Aorta (tissue), 5 donors: ENCODE data around the gene PCDHB12. TPM values are rescaled to one million over a fixed set of nuclear protein-coding genes. Genes with fewer than 3 reads are reported as not detected.
"Not testable (repeated sequence)": the region's sequence is repeated elsewhere in the genome, so short reads cannot be mapped to it uniquely, and the experiment has no call there.

Source experiments
- ATAC-seq: fragments of 200-7000 bp; cut with Tn5 transposase; one replicate; pipeline ENCODE4 v1.9.1; 2022; ENCODE audit warnings: moderate library complexity; ENCODE audit not compliant: low FRiP score
- DNase-seq, 2 donors: peaks; one replicate each; pipeline ENCODE4 v3.0.0-alpha.2; 2020
- H3K27ac ChIP-seq, 2 donors: one replicate each; pipeline ENCODE4 v1.5.1; 2013; ENCODE audit warnings: low read length in 2 of 2, mild to moderate bottlenecking in 2 of 2, moderate library complexity in 2 of 2, control low read depth in 1 of 2, inconsistent platforms in 1 of 2, low read depth in 1 of 2
- H3K27me3 ChIP-seq, 2 donors: one replicate each; pipeline ENCODE4 v1.6.1; 2013; ENCODE audit warnings: control low read depth in 1 of 2, low read length in 1 of 2, mild to moderate bottlenecking in 1 of 2, moderate library complexity in 1 of 2; ENCODE audit not compliant: insufficient read depth in 2 of 2, control insufficient read depth in 1 of 2
- H3K36me3 ChIP-seq, 2 donors: one replicate each; pipeline ENCODE4 v1.6.1; 2013; ENCODE audit warnings: control low read depth in 1 of 2, low read length in 1 of 2, mild to moderate bottlenecking in 1 of 2; ENCODE audit not compliant: insufficient read depth in 2 of 2, control insufficient read depth in 1 of 2
- H3K4me1 ChIP-seq, 2 donors: one replicate each; pipeline ENCODE4 v1.6.1; 2013; ENCODE audit warnings: low read length in 2 of 2, control low read depth in 1 of 2, mild to moderate bottlenecking in 1 of 2, moderate library complexity in 1 of 2; ENCODE audit not compliant: insufficient read depth in 2 of 2, control insufficient read depth in 1 of 2
- H3K4me3 ChIP-seq, 2 donors: one replicate each; pipeline ENCODE4 v1.5.1; 2013; ENCODE audit warnings: low read length in 2 of 2, control low read depth in 1 of 2, mild to moderate bottlenecking in 1 of 2
- H3K9me3 ChIP-seq: one replicate; pipeline ENCODE4 v1.6.1; 2013; ENCODE audit warnings: mild to moderate bottlenecking, low read length; ENCODE audit not compliant: control insufficient read depth
- WGBS, 2 donors: extraction: QIAGEN DNeasy Blood & Tissue Kit; methylation state at CpG; one replicate each; pipeline ENCODE4 v1.1.7; 2013; 5-methylcytosine and 5-hydroxymethylcytosine counted together
- intact Hi-C, 2 donors: fragments of 100-400 bp; cut with DNase I; formaldehyde crosslinking; loops; one replicate each; pipeline versions ENCODE4 v1.14.2 to v1.15.0; 2022
- polyA plus RNA-seq, 2 donors: library from polyadenylated mRNA; stranded (reverse); fragments of 200-250 nt; gene quantifications; one replicate each; pipeline ENCODE4 v1.2.3, GENCODE V29; 2013
- total RNA-seq, 2 donors: library from RNA; stranded (reverse); fragmentation: NEBNext Ultra II Directional; extraction: Animal tissue kit (Norgen Biotek cat#: 25700); gene quantifications; one replicate each; pipeline ENCODE4 v1.2.1, GENCODE V29; 2021
- donor health status: healthy with polysubstance abuse.
- donor health status: Bipolar disorder and iron deficiency.
- donor health status: DM: no; HTN: no; CAD: no.
- donor health status: DM: no; HTN: no; CAD: no.
- donor health status: DM: yes; HTN: yes; CAD: no.

Gene PCDHB12
- total and polyA plus RNA-seq, 4 donors: 0.75 to 6.7 (median 4.3) TPM

DNA sequence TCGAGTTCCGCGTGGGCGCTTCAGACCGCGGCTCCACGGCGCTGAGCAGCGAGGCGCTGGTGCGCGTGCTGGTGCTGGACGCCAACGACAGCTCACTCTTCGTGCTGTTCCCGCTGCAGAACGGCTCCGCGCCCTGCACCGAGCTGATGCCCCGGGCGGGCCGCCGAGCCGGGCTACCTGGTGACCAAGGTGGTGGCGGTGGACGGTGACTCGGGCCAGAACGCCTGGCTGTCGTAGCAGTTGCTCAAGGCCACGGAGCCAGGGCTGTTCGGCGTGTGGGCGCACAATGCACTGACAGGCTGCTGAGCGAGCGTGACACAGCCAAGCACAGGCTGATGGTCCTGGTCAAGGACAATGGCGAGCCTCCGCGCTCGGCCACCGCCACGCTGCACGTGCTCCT is 33.0 kb downstream of the PCDHB12 start:
- 13 to 18% methylated on average over 43 of the region's 43 CpGs for WGBS, 2 donors
- Histone ChIP-seq H3K9me3 (peaks cover 32% of the 10 kb centered on the region), H3K27me3 (no peaks in the 10 kb centered on the region), H3K27ac (no peak overlapping the region), H3K4me1 (no peaks in the 10 kb centered on the region), H3K36me3 (no peaks in the 10 kb centered on the region), H3K4me3 (no peak overlapping the region)
- DNase-seq (no peak), ATAC-seq (no peak)
- intact Hi-C loops: loop anchor here in 1 of 2 donors (10.0 kb wide), 1 partner anchor 83 kb away; the partner anchor contains the start of gene TAF7

DNA sequence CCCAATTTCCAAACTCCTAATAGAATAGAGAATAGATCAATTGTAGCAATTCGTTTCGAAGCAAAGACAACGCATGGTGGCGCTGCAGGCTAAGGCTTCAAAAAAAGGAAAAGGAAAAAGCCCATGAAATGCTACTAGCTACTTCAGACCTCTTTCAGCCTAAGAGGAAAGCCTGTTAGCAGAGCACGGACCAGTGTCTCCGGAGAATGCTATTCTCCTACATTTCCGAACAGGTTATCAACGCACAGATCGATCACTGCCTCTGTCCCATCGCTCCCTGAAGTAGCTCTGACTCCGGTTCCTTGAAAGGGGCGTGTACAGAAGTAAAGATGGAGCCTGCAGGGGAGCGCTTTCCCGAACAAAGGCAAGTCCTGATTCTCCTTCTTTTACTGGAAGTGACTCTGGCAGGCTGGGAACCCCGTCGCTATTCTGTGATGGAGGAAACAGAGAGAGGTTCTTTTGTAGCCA is 36.8 kb downstream of the PCDHB12 start, which contains the start of gene PCDHB15:
Gene PCDHB15 (plus strand): TSS at position 146 of the 468 bp plus-strand sequence. CDS start 184 bp downstream, at position 330.
- ATAC-seq (no peak), DNase-seq (no peak)
- Histone ChIP-seq H3K4me3 (peak within 1 kb of the TSS; percentile 2 to 48), H3K4me1 (no peaks in the 10 kb centered on the region), H3K9me3 (peaks cover 35% of the 10 kb centered on the region), H3K36me3 (no peaks in the 10 kb centered on the region), H3K27ac (no peak within 1 kb of the TSS), H3K27me3 (no peaks in the 10 kb centered on the region)
- intact Hi-C loops: loop anchor here in 1 of 2 donors (10.0 kb wide), 1 partner anchor 80 kb away; the partner anchor contains the start of gene TAF7
- 4 to 6% methylated on average over 16 of the region's 16 CpGs for WGBS, 2 donors

DNA sequence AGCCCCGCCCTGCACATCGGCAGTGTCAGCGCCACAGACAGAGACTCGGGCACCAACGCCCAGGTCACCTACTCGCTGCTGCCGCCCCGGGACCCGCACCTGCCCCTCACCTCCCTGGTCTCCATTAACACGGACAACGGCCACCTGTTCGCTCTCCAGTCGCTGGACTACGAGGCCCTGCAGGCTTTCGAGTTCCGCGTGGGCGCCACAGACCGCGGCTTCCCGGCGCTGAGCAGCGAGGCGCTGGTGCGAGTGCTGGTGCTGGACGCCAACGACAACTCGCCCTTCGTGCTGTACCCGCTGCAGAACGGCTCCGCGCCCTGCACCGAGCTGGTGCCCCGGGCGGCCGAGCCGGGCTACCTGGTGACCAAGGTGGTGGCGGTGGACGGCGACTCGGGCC is 38.5 kb downstream of the PCDHB12 start:
- ATAC-seq, H3K27me3 ChIP-seq, H3K4me1 ChIP-seq, DNase-seq, H3K27ac ChIP-seq, H3K4me3 ChIP-seq, H3K36me3 ChIP-seq: not testable (repeated sequence)
- WGBS, 2 donors: 26 to 35% methylated on average over 17 to 36 of the region's 42 CpGs
- peaks cover 25% of the 10 kb centered on the region for H3K9me3 ChIP-seq
- intact Hi-C loops: loop anchor here in 1 of 2 donors (10.0 kb wide), 1 partner anchor 78 kb away; the partner anchor contains the start of gene TAF7

DNA sequence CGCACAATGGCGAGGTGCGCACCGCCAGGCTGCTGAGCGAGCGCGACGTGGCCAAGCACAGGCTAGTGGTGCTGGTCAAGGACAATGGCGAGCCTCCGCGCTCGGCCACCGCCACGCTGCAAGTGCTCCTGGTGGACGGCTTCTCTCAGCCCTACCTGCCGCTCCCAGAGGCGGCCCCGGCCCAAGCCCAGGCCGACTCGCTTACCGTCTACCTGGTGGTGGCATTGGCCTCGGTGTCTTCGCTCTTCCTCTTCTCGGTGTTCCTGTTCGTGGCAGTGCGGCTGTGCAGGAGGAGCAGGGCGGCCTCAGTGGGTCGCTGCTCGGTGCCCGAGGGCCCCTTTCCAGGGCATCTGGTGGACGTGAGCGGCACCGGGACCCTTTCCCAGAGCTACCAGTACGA is 38.9 kb downstream of the PCDHB12 start:
- intact Hi-C loops: loop anchor here in 1 of 2 donors (10.0 kb wide), 1 partner anchor 77 kb away; the partner anchor contains the start of gene TAF7
- ATAC-seq, H3K27ac ChIP-seq, DNase-seq, H3K4me3 ChIP-seq, H3K27me3 ChIP-seq, H3K4me1 ChIP-seq, H3K36me3 ChIP-seq: not testable (repeated sequence)
- peaks cover 24% of the 10 kb centered on the region for H3K9me3 ChIP-seq
- 42 to 47% methylated on average over 28 to 34 of the region's 34 CpGs for WGBS, 2 donors

DNA sequence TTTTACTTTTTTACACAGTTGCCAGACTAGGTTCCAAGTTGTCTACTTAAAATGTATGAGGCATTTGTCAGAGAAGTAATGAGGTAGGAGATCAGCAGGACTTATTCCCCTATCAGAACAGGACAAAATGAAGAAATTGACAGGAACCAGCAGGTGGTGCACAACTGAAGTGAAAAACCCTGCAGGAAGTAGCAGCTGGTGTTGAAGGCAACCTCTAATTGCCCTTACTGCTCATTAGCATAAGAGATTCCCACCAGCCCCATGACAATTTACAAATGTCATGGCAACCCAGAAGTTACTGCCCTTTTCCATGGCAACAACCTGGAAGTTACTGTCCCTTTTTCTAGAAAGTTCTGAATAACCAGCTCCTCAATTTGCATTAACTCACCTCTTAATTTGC is 42.1 kb downstream of the PCDHB12 start:
- DNase-seq: no peak

DNA sequence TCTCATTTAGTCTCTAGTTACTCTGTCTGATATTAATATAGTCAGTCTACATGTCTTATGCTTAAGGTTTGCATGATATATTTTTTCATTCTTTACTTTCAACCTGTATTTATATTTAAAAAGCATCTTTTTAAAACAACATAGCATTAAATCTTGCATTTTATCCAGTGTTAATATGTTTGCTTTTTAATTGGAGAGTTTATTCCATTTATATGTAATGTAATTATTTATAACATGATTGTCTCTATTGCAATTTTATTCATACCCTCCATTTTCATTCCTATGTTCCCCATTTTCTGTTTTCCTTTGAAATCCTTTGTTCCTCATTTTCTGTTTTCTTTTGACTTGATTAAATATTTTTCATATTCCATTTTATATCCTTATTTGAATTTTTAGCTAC is 49.9 kb downstream of the PCDHB12 start:
- H3K4me3 ChIP-seq: no peak overlapping the region
- no peak for ATAC-seq
- no peak overlapping the region for H3K27ac ChIP-seq
- no peaks in the 10 kb centered on the region for H3K27me3 ChIP-seq
- no peaks in the 10 kb centered on the region for H3K36me3 ChIP-seq
- intact Hi-C loops: no loop called here
- H3K4me1 ChIP-seq: no peaks in the 10 kb centered on the region
- no peak for DNase-seq
- peaks cover 13% of the 10 kb centered on the region for H3K9me3 ChIP-seq

More for the DNA sequence above, 42.1 kb downstream of the PCDHB12 start:
- intact Hi-C loops: no loop called here
- Histone ChIP-seq H3K27me3 (no peaks in the 10 kb centered on the region), H3K9me3 (peaks cover 20% of the 10 kb centered on the region), H3K4me1 (no peaks in the 10 kb centered on the region), H3K27ac (no peak overlapping the region), H3K4me3 (no peak overlapping the region), H3K36me3 (no peaks in the 10 kb centered on the region)
- no peak for ATAC-seq

DNA sequence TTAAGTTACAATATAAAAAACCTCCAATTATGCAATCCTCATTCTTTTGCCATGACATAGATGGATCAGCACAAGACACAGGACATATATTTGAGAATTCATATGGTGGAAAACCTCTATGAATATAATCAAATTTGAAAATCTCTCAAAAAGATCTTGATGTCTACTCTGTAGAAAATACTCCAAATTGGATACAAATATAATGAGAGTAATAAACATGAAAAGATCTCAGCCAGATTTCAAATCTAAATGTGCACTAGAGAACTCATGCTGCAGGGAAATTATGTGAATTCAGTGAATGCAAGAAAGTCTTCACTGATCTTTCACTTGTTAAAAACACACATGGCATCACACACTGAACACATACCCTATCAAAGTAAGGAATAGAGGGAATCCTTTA is 50.4 kb downstream of the PCDHB12 start:
- no peaks in the 10 kb centered on the region for H3K27me3 ChIP-seq
- no peak overlapping the region for H3K4me3 ChIP-seq
- H3K36me3 ChIP-seq: no peaks in the 10 kb centered on the region
- no peak overlapping the region for H3K27ac ChIP-seq
- no peak for ATAC-seq
- H3K4me1 ChIP-seq: no peaks in the 10 kb centered on the region
- H3K9me3 ChIP-seq: peaks cover 12% of the 10 kb centered on the region
- intact Hi-C loops: no loop called here
- DNase-seq: no peak

DNA sequence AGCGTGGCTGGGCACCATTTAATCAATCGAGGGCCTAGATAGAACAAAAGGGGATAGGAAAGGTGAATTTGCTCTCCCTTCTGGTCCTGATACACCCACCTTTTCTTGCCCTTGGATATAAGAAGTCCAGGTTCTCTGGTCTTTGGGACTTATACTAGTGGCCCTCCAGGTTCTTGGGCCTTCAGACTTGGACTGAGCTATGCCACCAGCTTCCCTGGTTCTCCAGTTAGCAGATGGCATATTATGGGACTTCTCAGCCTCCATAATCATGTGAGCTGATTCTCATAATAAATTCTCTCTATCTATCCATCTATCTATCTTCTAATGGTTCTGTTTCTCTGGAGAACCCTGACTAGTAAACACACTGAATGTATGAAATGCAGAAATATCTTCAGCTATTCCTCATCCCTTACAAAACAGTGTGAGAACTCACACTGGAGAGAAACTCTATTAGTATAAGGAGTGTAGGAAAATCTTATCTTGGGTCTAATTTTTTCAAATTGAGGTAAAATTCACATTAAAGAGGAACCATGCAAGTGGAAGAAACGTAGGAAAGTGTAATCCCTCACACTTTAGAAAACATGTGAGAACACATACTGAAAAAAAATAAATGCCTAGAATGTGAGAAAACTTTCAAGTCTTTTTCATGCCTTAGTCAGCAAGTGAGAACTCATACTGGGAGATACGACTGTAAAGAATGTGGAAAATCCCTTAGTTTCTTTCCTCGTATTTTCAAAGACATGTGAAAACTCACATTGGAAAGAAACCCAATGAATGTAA is 52.1 kb downstream of the PCDHB12 start:
- no peaks in the 10 kb centered on the region for H3K27me3 ChIP-seq
- peaks cover 13% of the 10 kb centered on the region for H3K9me3 ChIP-seq
- WGBS, 2 donors: 65 to 71% methylated on average over 5 of the region's 5 CpGs
- intact Hi-C loops: no loop called here
- no peak overlapping the region for H3K27ac ChIP-seq
- DNase-seq: no peak
- peak overlapping the region in 1 of 2 donors; percentile 15 for H3K4me3 ChIP-seq
- no peaks in the 10 kb centered on the region for H3K36me3 ChIP-seq
- no peak for ATAC-seq
- H3K4me1 ChIP-seq: no peaks in the 10 kb centered on the region

DNA sequence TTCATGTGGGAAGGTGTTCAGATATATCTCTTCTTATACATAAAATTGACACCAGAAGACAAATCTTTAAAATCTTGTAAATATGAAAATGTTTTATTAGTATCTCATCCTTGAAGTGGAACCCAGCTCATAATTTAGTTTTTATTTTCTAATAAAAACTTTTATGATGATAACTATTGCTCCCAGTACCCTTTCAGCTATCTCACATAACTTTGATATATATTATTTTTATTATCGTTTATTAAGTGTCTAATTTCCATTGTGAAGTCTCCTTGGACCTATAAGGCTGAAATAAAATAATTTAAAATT is 52.7 kb downstream of the PCDHB12 start:
- H3K27ac ChIP-seq: no peak overlapping the region
- ATAC-seq: no peak
- H3K4me1 ChIP-seq: no peaks in the 10 kb centered on the region
- no peak for DNase-seq
- peaks cover 14% of the 10 kb centered on the region for H3K9me3 ChIP-seq
- H3K36me3 ChIP-seq: no peaks in the 10 kb centered on the region
- 64 to 75% methylated on average over 1 of the region's 1 CpG for WGBS, 2 donors
- no peak overlapping the region for H3K4me3 ChIP-seq
- no peaks in the 10 kb centered on the region for H3K27me3 ChIP-seq
- intact Hi-C loops: no loop called here
